HG02571 (cell line): Measurements from ENCODE around the gene PTPMT1.

ENCODE experiments used
- ATAC-seq: cut with Tn5 transposase; IDR thresholded peaks from one replicate; pipeline ENCODE4 v1.9.1; 2021; ENCODE audit warnings: mild to moderate bottlenecking, moderate library complexity; ENCODE audit not compliant: unreplicated experiment

PTPMT1 gene

DNA sequence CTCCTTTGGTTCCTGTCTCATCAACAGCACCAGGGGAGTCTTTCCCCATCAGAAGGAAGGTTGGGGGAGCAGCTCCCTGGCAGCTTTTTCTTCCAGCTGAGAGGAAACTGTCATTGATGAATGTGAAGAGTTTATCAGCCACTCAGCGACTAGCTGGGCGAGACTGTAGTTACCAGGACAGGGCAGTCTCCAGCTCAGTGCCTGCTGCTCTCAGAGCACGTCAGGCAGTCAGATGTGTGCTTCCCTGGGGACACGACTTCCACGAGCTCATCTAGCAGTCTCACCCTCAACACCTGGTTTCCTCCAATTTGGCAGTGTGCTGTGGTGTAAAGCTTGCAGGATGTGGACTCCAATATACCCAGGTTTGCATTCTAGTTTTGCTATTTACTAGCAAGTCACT, 41.3 kb downstream of the PTPMT1 start:
- ATAC-seq, result no peak

DNA sequence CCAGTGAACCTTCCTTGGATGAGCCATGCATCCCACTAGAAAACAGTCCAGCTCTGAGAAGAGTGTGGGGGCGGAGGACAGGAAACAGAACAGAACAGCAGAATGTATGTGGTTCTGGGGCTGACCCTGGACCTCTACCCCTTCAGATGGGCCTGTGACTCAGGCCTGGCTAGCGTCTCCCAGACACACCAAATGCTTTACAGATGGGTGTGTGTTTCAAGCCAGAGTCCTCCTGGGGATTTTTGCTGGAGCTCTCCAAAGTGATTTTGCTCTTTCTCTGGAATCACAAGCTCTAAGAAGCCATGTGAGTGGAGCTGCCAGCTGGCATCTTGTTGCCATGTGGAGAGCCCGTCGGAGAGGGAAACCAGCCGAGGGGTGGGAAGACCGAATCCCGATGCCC, 42.0 kb downstream of the PTPMT1 start:
- ATAC-seq, result no peak

DNA sequence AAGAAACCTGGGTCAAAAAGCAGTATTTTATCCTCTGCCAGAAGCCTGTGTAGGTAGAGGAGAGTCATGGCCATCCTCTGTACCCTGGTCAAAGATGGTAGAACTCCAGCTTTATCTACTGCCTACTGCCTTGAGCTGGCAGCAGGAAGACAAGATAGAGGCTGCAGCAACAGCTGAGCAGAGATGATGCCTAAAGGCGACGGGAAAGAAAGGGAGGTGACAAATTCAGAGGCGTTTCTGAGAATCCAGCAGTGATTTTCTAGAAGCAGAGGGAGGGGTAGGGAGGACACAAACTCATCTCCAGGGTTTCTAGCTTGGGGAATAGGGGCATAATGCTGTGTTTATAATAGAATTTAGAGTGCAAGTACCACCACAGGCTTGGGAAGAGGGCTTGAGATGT, 44.3 kb downstream of the PTPMT1 start:
- ATAC-seq, result no peak

DNA sequence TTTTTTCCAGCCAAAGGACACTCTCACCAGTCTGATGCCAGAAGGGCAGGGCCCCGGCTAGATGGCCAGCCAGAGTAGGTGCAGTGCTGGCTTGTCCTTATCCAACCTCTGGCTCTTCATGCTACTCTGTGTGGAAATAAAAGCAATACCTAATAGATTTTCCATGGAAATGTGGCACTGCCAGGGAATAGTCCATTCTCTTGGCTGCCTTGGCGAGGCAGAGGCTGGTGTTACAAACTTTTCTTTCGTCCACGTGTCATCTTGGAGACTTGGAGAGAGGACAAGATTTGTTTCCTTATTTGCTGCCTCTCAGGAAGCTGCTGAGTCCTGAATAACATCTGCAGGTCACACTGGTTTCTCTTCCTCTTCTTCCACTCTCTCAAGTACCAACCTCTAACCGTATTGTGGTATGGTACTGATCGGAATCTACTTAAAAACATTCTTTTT, 46.0 kb downstream of the PTPMT1 start:
- no peak for ATAC-seq

DNA sequence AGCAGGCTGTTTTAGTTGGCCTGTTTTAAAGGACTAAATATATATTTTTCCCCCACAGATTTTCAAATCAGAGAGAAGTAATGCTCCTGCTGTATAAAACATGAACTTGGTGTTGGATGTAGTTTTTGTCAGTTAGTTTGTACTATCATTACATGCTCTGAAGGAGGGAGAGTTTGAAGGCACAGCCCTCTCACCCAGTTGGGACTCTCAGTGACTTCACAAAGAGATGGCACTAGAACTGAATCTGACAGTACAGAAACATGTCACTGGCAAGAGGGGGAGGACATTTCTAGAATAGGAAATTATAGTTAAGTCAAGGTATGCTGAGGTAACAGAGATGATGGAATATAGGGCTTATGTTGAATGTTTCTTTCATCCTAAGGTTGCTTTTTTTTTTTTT, 49.9 kb downstream of the PTPMT1 start:
- no peak for ATAC-seq

DNA sequence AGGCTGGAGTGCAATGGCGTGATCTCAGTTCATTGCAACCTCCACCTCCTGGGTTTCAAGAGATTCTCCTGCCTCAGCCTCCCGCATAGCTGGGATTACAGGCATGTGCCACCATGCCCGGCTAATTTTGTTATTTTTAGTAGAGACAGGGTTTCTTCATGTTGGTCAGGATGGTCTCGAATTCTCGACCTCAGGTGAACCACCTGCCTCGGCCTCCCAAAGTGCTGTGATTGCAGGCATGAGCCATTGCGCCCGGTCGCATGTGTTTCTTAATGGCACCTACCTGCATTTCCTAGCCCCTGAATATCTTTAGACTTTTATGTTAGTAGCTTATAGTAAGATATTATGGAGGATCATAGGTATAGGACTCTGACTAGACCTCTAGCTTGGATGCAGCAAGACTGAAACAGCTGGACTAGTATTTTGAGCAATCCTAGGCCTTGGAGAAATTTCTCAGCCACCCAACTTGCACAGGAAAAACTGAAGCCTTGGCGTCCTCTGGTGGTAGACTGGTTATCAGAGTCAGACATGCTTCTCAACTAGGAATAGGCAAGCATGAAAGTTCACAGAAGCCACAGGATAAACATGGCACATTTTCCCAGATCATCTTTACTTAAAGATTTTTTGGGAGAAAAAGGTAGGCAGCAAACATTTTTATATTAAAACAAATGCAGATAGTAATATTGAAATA, 51.5 kb downstream of the PTPMT1 start:
- no peak for ATAC-seq

DNA sequence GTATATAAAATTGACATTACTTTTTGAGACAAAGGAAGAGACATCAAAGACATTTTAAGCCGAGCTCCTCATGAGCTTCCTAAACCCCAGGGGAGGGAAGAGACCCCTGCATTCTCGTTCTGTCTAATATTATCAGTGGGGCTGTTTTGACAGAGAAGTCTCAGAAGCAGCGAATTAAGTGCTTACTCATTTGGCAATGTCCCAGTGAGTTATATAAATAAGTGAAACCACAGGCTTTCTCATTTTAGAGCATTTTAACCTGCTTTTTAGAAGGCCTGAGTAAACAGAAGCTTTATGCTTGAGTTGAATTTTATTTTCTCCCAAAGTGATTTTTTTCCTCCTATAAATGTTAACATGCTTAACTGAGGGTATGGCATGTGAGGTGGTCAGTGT, 52.0 kb downstream of the PTPMT1 start:
- no peak for ATAC-seq

DNA sequence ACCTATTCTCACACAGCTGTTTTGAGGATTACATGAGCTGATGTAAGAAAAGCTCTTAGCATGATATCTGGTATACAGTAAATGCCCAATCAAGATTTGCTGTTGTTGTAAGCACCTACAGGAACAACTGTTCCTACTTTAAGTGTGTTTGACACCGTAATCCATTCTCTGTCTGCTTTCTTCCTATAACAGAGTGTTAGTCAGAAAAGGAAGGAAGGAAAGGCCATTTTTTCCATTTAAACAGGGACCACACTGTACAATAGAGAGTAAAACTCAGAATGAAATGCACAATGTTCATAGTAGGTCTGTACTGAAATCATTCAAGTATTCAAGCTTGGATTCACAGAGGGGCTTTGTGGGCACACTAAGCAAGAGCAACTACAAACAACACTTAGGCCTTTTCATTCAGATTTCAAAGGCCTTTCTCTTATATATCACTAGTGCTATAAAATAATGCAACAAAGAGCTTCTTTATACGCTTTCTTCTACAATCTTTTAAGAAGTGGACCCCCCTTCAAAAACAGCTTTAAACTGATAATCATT, 55.5 kb downstream of the PTPMT1 start:
- no peak for ATAC-seq
